CD14-positive monocyte (primary cell): Measurements from ENCODE around the gene FRMPD4. TPM values are rescaled to one million over a fixed set of nuclear protein-coding genes. Genes with fewer than 3 reads are reported as not detected.

Experiments used
- DNase-seq, 3 donors: peaks; one replicate each; pipeline ENCODE4 v3.0.0-alpha.2; 2011 to 2022
- H2AFZ ChIP-seq: 2 replicates; pipeline ENCODE4 v1.6.0; 2012; ENCODE audit warnings: mild to moderate bottlenecking, low read depth, low read length, inconsistent platforms; ENCODE audit not compliant: insufficient read depth, poor library complexity, severe bottlenecking
- H3K27ac ChIP-seq, 2 donors: 1 replicate in 1 of 2; 2 replicates in 1 of 2; pipeline ENCODE4 v1.5.1; 2012 to 2013; ENCODE audit warnings: low read length in 2 of 2, control low read depth in 1 of 2, inconsistent platforms in 1 of 2, low read depth in 1 of 2, mild to moderate bottlenecking in 1 of 2
- H3K27me3 ChIP-seq, 2 donors: one replicate each; pipeline versions ENCODE4 v1.6.0 to v1.6.1; 2011 to 2013; ENCODE audit warnings: low read length in 2 of 2; ENCODE audit not compliant: control insufficient read depth in 2 of 2, insufficient read depth in 2 of 2
- H3K36me3 ChIP-seq, 2 donors: replicated peaks in 1 of 2; 1 replicate in 1 of 2; 2 replicates in 1 of 2; pipeline versions ENCODE4 v1.5.1 to v1.6.1; 2012 to 2013; ENCODE audit warnings: low read length in 2 of 2, control low read depth in 1 of 2, inconsistent platforms in 1 of 2, mild to moderate bottlenecking in 1 of 2; ENCODE audit not compliant: insufficient read depth in 2 of 2, control insufficient read depth in 1 of 2
- H3K4me1 ChIP-seq, 2 donors: 1 replicate in 1 of 2; 2 replicates in 1 of 2; pipeline versions ENCODE4 v1.5.1 to v1.6.1; 2012 to 2013; ENCODE audit warnings: low read length in 2 of 2, control low read depth in 1 of 2, inconsistent platforms in 1 of 2, mild to moderate bottlenecking in 1 of 2, moderate library complexity in 1 of 2; ENCODE audit not compliant: insufficient read depth in 2 of 2, control insufficient read depth in 1 of 2
- H3K4me2 ChIP-seq: replicated peaks from 2 replicates; pipeline ENCODE3; 2012; ENCODE audit warnings: low read length, moderate library complexity, mild to moderate bottlenecking; ENCODE audit not compliant: poor library complexity, severe bottlenecking; ENCODE audit errors: extremely low read depth
- H3K4me3 ChIP-seq, 3 experiments: fragments of 200-600 bp in 1 of 3; sonication (generic) in 1 of 3; replicated peaks in 1 of 3; 1 replicate in 2 of 3; 2 replicates in 1 of 3; pipeline ENCODE4 v1.5.1; 2011 to 2013; ENCODE audit warnings: low read length in 3 of 3, mild to moderate bottlenecking in 3 of 3, control low read depth in 2 of 3, low read depth in 2 of 3, inconsistent platforms in 1 of 3, moderate library complexity in 1 of 3
- H3K79me2 ChIP-seq: 2 replicates; pipeline ENCODE4 v1.6.0; 2012; ENCODE audit warnings: mild to moderate bottlenecking, control low read depth, inconsistent platforms, low read length, moderate library complexity; ENCODE audit not compliant: insufficient read depth
- H3K9ac ChIP-seq: 2 replicates; pipeline ENCODE4 v1.6.0; 2017; ENCODE audit warnings: low read length, mild to moderate bottlenecking; ENCODE audit not compliant: insufficient read depth, poor library complexity, severe bottlenecking
- H3K9me3 ChIP-seq, 2 donors: replicated peaks in 1 of 2; 1 replicate in 1 of 2; 2 replicates in 1 of 2; pipeline versions ENCODE4 v1.5.1 to v1.6.1; 2012 to 2013; ENCODE audit warnings: low read length in 2 of 2, control low read depth in 1 of 2; ENCODE audit not compliant: control insufficient read depth in 1 of 2, insufficient read depth in 1 of 2
- H4K20me1 ChIP-seq: 2 replicates; pipeline ENCODE4 v1.6.0; 2012; ENCODE audit warnings: mild to moderate bottlenecking, low read length, control low read depth, moderate library complexity; ENCODE audit not compliant: insufficient read depth
- H3K27ac Mint-ChIP-seq, 7 donors: one replicate each; pipeline ENCODE4 v1.8.0; 2020; ENCODE audit warnings: mild to moderate bottlenecking in 7 of 7, mixed read lengths in 7 of 7, moderate library complexity in 6 of 7, inconsistent platforms in 2 of 7
- H3K27me3 Mint-ChIP-seq, 3 donors: one replicate each; pipeline ENCODE4 v1.8.0; 2021 to 2022; ENCODE audit warnings: low read depth in 3 of 3, mild to moderate bottlenecking in 3 of 3, mixed read lengths in 3 of 3, moderate library complexity in 3 of 3, inconsistent platforms in 1 of 3
- H3K36me3 Mint-ChIP-seq, 2 donors: one replicate each; pipeline ENCODE4 v1.8.0; 2020; ENCODE audit warnings: mixed read lengths in 2 of 2, inconsistent platforms in 1 of 2, mild to moderate bottlenecking in 1 of 2
- H3K4me1 Mint-ChIP-seq: one replicate; pipeline ENCODE4 v1.8.0; 2020; ENCODE audit warnings: mild to moderate bottlenecking, mixed read lengths
- H3K4me3 Mint-ChIP-seq, 2 donors: one replicate each; pipeline ENCODE4 v1.8.0; 2020; ENCODE audit warnings: mild to moderate bottlenecking in 2 of 2, mixed read lengths in 2 of 2, moderate library complexity in 1 of 2
- H3K9me3 Mint-ChIP-seq, 7 donors: one replicate each; pipeline ENCODE4 v1.8.0; 2020 to 2022; ENCODE audit warnings: mixed read lengths in 7 of 7, mild to moderate bottlenecking in 6 of 7, moderate library complexity in 6 of 7, inconsistent platforms in 2 of 7
- CTCF ChIP-seq: fragments of 200-600 bp; IDR thresholded peaks from one replicate; pipeline ENCODE4 v1.8.0; 2022; ENCODE audit warnings: antibody characterized with exemption, mild to moderate bottlenecking
- WGBS: methylation state at CpG from one replicate; pipeline ENCODE4 v1.1.5; 2013; ENCODE audit warnings: missing lambda C conversion rate; ENCODE audit not compliant: insufficient coverage; 5-methylcytosine and 5-hydroxymethylcytosine counted together
- intact Hi-C, 2 donors: fragments of 100-400 bp; cut with micrococcal nuclease; formaldehyde crosslinking; loops; one replicate each; pipeline versions ENCODE4 v1.15.0 to v1.15.1; 2023
- polyA plus RNA-seq, 3 donors: library from polyadenylated mRNA; depleted of rRNA in 1 of 3; unstranded in 2 of 3; stranded (reverse) in 1 of 3; fragments of 300-500 nt in 2 of 3; fragments of >200 nt in 1 of 3; fragmentation: Illumina TruSeq in 2 of 3; gene quantifications; 1 replicate in 2 of 3; 2 replicates in 1 of 3; pipeline ENCODE4 v1.2.3, GENCODE V29; 2012 to 2021

The FRMPD4 gene
- polyA plus RNA-seq, 3 donors, result not detected

- H3K4me2 ChIP-seq, result no peak overlapping the region
These were observed 58.8 kb downstream of the FRMPD4 start for GRCh38 chrX:12197030-12197429.

GRCh38 chrX:12206413-12206812 lies 68.1 kb downstream of the FRMPD4 start:
- H3K36me3 ChIP-seq, result no peaks in the 10 kb centered on the region
- Mint-ChIP-seq H3K36me3 (no peaks in the 10 kb centered on the region), H3K4me3 (no peak overlapping the region), H3K27ac (no peak overlapping the region), H3K9me3 (peaks cover 0 to 2% (median 0%) of the 10 kb centered on the region in 7 donors), H3K4me1 (no peaks in the 10 kb centered on the region), H3K27me3 (peaks cover 0 to 1% (median 0%) of the 10 kb centered on the region in 3 donors)
- WGBS, result 60% methylated on average over 1 of the region's 1 CpG
- no peaks in the 10 kb centered on the region for H4K20me1 ChIP-seq
- H3K4me2 ChIP-seq, result no peak overlapping the region
- intact Hi-C loops, result no loop called here
- H3K4me3 ChIP-seq, result no peak overlapping the region
- H3K27me3 ChIP-seq, result no peaks in the 10 kb centered on the region
- no peaks in the 10 kb centered on the region for H3K79me2 ChIP-seq
- H3K4me1 ChIP-seq, result no peaks in the 10 kb centered on the region
- H3K9ac ChIP-seq, result no peak overlapping the region
- no peak overlapping the region for H2AFZ ChIP-seq
- H3K27ac ChIP-seq, result no peak overlapping the region
- no peak for DNase-seq
- no peaks in the 10 kb centered on the region for H3K9me3 ChIP-seq
- TF ChIP-seq CTCF, result no peak

More at GRCh38 chrX:12197030-12197429, 58.8 kb downstream of the FRMPD4 start:
- TF ChIP-seq CTCF, result no peak
- H3K9me3 Mint-ChIP-seq, result peaks cover 0 to 2% (median 0%) of the 10 kb centered on the region in 7 donors
- DNase-seq, result no peak
- H3K4me3 Mint-ChIP-seq, result no peak overlapping the region
- no peaks in the 10 kb centered on the region for H3K36me3 ChIP-seq
- H2AFZ ChIP-seq, result no peak overlapping the region
- H3K27ac ChIP-seq, result no peak overlapping the region
- no peaks in the 10 kb centered on the region for H3K79me2 ChIP-seq
- H3K36me3 Mint-ChIP-seq, result no peaks in the 10 kb centered on the region
- H3K27me3 Mint-ChIP-seq, result no peaks in the 10 kb centered on the region
- no peaks in the 10 kb centered on the region for H3K4me1 Mint-ChIP-seq
- H4K20me1 ChIP-seq, result no peaks in the 10 kb centered on the region
- H3K9me3 ChIP-seq, result no peaks in the 10 kb centered on the region
- intact Hi-C loops, result no loop called here
- H3K9ac ChIP-seq, result no peak overlapping the region
- H3K27ac Mint-ChIP-seq, result no peak overlapping the region
- no peaks in the 10 kb centered on the region for H3K4me1 ChIP-seq
- no peaks in the 10 kb centered on the region for H3K27me3 ChIP-seq
- WGBS, result no CpG with 5 or more reads among the region's 2 CpGs
- no peak overlapping the region for H3K4me3 ChIP-seq
